MCF 10A (cell line): ENCODE results near the gene LGALSL. TPM values are rescaled to one million over a fixed set of nuclear protein-coding genes. Genes with fewer than 3 reads are reported as not detected.

Source experiments
- BruUV-seq: library from RNA; stranded (reverse); fragments of 400-500 nt; replicated peaks from 2 replicates; lab custom pipeline; 2021; lab: Mats Ljungman, UMichigan
- CTCF ChIA-PET: fragments of 300-600 bp; sonication (Branson Sonifier 250); formaldehyde crosslinking; extraction: SDS; loops from one replicate; lab custom pipeline; 2021; ENCODE audit warnings: antibody characterized with exemption, inconsistent platforms; lab: Yijun Ruan, JAX
- POLR2A ChIA-PET: fragments of 300-600, 350-650 bp; sonication (Branson Sonifier 250); formaldehyde crosslinking; extraction: SDS; loops from one replicate; lab custom pipeline; 2020; ENCODE audit warnings: antibody characterized with exemption, inconsistent platforms; lab: Yijun Ruan, JAX
- DNase-seq: peaks from one replicate; pipeline ENCODE4 v3.0.0-alpha.2; 2018; ENCODE audit not compliant: unreplicated experiment
- H3K27ac Mint-ChIP-seq: one replicate; pipeline ENCODE4 v1.8.0; 2022; ENCODE audit warnings: mild to moderate bottlenecking, low read depth, mixed read lengths; ENCODE audit not compliant: unreplicated experiment
- H3K27me3 Mint-ChIP-seq: one replicate; pipeline ENCODE4 v1.8.0; 2022; ENCODE audit warnings: mixed read lengths; ENCODE audit not compliant: insufficient read depth, unreplicated experiment
- H3K36me3 Mint-ChIP-seq: one replicate; pipeline ENCODE4 v1.8.0; 2022; ENCODE audit warnings: mild to moderate bottlenecking, moderate library complexity, mixed read lengths; ENCODE audit not compliant: insufficient read depth, unreplicated experiment
- H3K4me1 Mint-ChIP-seq: one replicate; pipeline ENCODE4 v1.8.0; 2022; ENCODE audit warnings: mixed read lengths; ENCODE audit not compliant: insufficient read depth, unreplicated experiment
- H3K4me3 Mint-ChIP-seq: one replicate; pipeline ENCODE4 v1.8.0; 2022; ENCODE audit warnings: mild to moderate bottlenecking, moderate library complexity, mixed read lengths; ENCODE audit not compliant: unreplicated experiment
- H3K9me3 Mint-ChIP-seq: one replicate; pipeline ENCODE4 v1.8.0; 2022; ENCODE audit warnings: mixed read lengths; ENCODE audit not compliant: unreplicated experiment
- CTCF ChIP-seq: fragments of 200-600 bp; IDR thresholded peaks from one replicate; pipeline ENCODE4 v1.8.0; 2022; ENCODE audit warnings: antibody characterized with exemption, mild to moderate bottlenecking; ENCODE audit not compliant: unreplicated experiment
- intact Hi-C: fragments of 100-400 bp; cut with micrococcal nuclease; formaldehyde crosslinking; loops from 2 replicates; pipeline ENCODE4 v1.14.1; 2022
- total RNA-seq: library from RNA; stranded (reverse); gene quantifications from 2 replicates; pipeline ENCODE4 v1.2.3, GENCODE V29; 2022

The LGALSL gene
- total RNA-seq, 1 experiment from 2014 or later, result 11.4 TPM

DNA sequence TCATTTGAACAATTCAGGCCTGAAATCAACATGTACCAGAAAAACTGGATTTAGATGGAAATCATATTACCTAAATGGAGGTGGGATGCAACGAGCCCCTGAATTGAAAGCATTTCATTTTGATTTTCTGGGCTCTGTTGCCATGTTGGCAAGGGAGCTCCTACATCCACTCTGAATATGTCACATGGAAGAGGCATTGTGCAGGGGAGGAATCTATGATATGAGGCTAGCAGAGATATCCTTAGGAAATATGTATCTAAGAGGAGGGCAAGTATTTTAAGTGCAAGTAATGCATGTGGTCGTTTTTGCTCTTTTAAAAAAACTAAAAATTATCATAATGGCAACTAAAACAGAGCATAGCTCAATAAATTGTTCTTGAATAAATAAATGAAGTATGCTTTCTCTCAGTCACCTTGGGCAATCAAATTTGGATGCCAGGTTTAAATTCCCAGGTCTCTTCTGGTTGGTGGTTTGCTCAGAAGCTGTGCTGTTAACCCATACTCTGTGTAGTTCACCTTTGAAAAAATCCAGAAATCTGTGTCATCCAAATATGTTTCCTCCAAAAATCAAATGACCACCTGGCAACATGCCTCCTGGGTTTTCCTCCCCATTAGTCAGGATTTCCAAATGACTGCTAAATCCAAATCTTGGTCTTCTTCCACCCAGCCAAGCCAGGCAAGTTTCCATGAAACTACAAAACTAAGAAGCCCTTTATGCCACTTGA lies 6.5 kb upstream of the LGALSL start:
- no peak for DNase-seq

GRCh38 chr2:64448041-64448426 lies 5.9 kb upstream of the LGALSL start:
- no peak for DNase-seq
- ChIA-PET CTCF (interaction anchor here (0.6 to 1.5 kb wide), 3 partner anchors 40 to 117 kb away, joined by 3 to 6 read pairs (median 5); no protein-coding TSS in a partner anchor), POLR2A (interaction anchor here (1.7 kb wide), 1 partner anchor 88 kb away, joined by 3 read pairs; no protein-coding TSS in a partner anchor)
- no TSS peak for BruUV-seq
- H3K4me1 Mint-ChIP-seq, result peaks cover 9% of the 10 kb centered on the region
- H3K27me3 Mint-ChIP-seq, result no peaks in the 10 kb centered on the region
- no peak for TF ChIP-seq CTCF
- H3K4me3 Mint-ChIP-seq, result no peak overlapping the region
- H3K9me3 Mint-ChIP-seq, result no peaks in the 10 kb centered on the region
- intact Hi-C loops, result no loop called here
- H3K36me3 Mint-ChIP-seq, result no peaks in the 10 kb centered on the region
- H3K27ac Mint-ChIP-seq, result no peak overlapping the region

More for the DNA sequence above, 6.5 kb upstream of the LGALSL start:
- Mint-ChIP-seq H3K9me3 (no peaks in the 10 kb centered on the region), H3K4me3 (no peak overlapping the region), H3K27ac (no peak overlapping the region), H3K36me3 (no peaks in the 10 kb centered on the region), H3K27me3 (peaks cover 4% of the 10 kb centered on the region), H3K4me1 (peaks cover 7% of the 10 kb centered on the region)
- TF ChIP-seq CTCF, result no peak
- intact Hi-C loops, result no loop called here
- CTCF ChIA-PET, result interaction anchor here (0.6 to 1.5 kb wide), 4 partner anchors 40 to 122 kb away, joined by 3 to 6 read pairs (median 4); no protein-coding TSS in a partner anchor
- POLR2A ChIA-PET, result interaction anchor here (1.7 kb wide), 1 partner anchor 87 kb away, joined by 3 read pairs; no protein-coding TSS in a partner anchor
- BruUV-seq, result no TSS peak

GRCh38 chr2:64451051-64451450 lies 2.9 kb upstream of the LGALSL start:
- H3K9me3 Mint-ChIP-seq, result no peaks in the 10 kb centered on the region
- CTCF ChIA-PET, result interaction anchor here (0.8 to 3.0 kb wide), 2 partner anchors 9 to 120 kb away, joined by 5 to 18 read pairs; no protein-coding TSS in a partner anchor
- H3K27me3 Mint-ChIP-seq, result no peaks in the 10 kb centered on the region
- H3K27ac Mint-ChIP-seq, result no peak overlapping the region
- BruUV-seq, result no TSS peak
- no peak for DNase-seq
- no peaks in the 10 kb centered on the region for H3K36me3 Mint-ChIP-seq
- H3K4me3 Mint-ChIP-seq, result no peak overlapping the region
- intact Hi-C loops, result loop anchor here (5.0 kb wide), 1 partner anchor 36 kb away; no protein-coding TSS in a partner anchor
- POLR2A ChIA-PET, result interaction anchor here (1.4 to 2.8 kb wide), 2 partner anchors 35 to 91 kb away, joined by 3 to 18 read pairs; no protein-coding TSS in a partner anchor
- TF ChIP-seq CTCF, result no peak
- peaks cover 21% of the 10 kb centered on the region for H3K4me1 Mint-ChIP-seq
